Activated gamma-delta T cell treated with anti-CD3 and anti-CD28 coated beads, Interleukin-2, amount 50 U/mL, for 16 hours (primary cell): ENCODE results near the gene EZR.

Experiments used
- DNase-seq: peaks from one replicate; pipeline ENCODE4 v3.0.0-alpha.2; 2020; ENCODE audit warnings: low read depth

Gene EZR

GRCh38 chr6:158819213-158819976 lies at the start of gene EZR:
TSS of gene EZR (minus strand) at chr6:158819368. CDS start at chr6:158818093, 1,275 bp downstream.
- DNase-seq: peak; percentile 76

- no peak for DNase-seq
Measured at GRCh38 chr6:158868122-158868480, 48.9 kb upstream of the EZR start.

- no peak for DNase-seq
Measured at GRCh38 chr6:158867381-158868121, 48.4 kb upstream of the EZR start.

GRCh38 chr6:158865769-158866168 lies 46.6 kb upstream of the EZR start:
- no peak for DNase-seq

GRCh38 chr6:158863646-158864045 lies 44.5 kb upstream of the EZR start:
- DNase-seq: no peak

- DNase-seq: no peak
Measured at GRCh38 chr6:158861686-158862381, 42.7 kb upstream of the EZR start.

GRCh38 chr6:158860279-158860865 lies 41.2 kb upstream of the EZR start:
- DNase-seq: no peak

GRCh38 chr6:158856261-158856660 lies 37.1 kb upstream of the EZR start:
- DNase-seq: no peak

- DNase-seq: no peak
Measured at GRCh38 chr6:158854214-158855101, 35.3 kb upstream of the EZR start.

GRCh38 chr6:158853880-158854213 lies 34.7 kb upstream of the EZR start:
- DNase-seq: no peak

GRCh38 chr6:158853072-158853879 lies 34.1 kb upstream of the EZR start:
- DNase-seq: peak; percentile 77

- DNase-seq: no peak
Measured at GRCh38 chr6:158852312-158853071, 33.3 kb upstream of the EZR start.

- no peak for DNase-seq
Measured at GRCh38 chr6:158850807-158851115, 31.6 kb upstream of the EZR start.

GRCh38 chr6:158849899-158850806 lies 31.0 kb upstream of the EZR start:
- peak; percentile 43 for DNase-seq

- no peak for DNase-seq
Measured at GRCh38 chr6:158848490-158848895, 29.3 kb upstream of the EZR start.

GRCh38 chr6:158847786-158848185 lies 28.6 kb upstream of the EZR start:
- DNase-seq: no peak

- DNase-seq: no peak
Measured at GRCh38 chr6:158847012-158847529, 27.9 kb upstream of the EZR start.

- no peak for DNase-seq
Measured at GRCh38 chr6:158843751-158844683, 24.8 kb upstream of the EZR start.
